IMR-90 (cell line): ENCODE results near the gene SLC27A3. TPM values are rescaled to one million over a fixed set of nuclear protein-coding genes. Genes with fewer than 3 reads are reported as not detected.

Experiments used
- ATAC-seq: fragments of 200-7000 bp; cut with Tn5 transposase; 2 replicates; pipeline ENCODE4 v1.9.1; 2020; ENCODE audit warnings: low read depth, mild to moderate bottlenecking, moderate library complexity
- BruUV-seq: library from RNA; stranded (reverse); fragments of 400-500 nt; replicated peaks from 2 replicates; lab custom pipeline; 2021; lab: Mats Ljungman, UMichigan
- CTCF ChIA-PET: fragments of 300-600 bp; formaldehyde crosslinking; extraction: SDS; loops from one replicate; lab custom pipeline; 2021; ENCODE audit warnings: antibody characterized with exemption; lab: Yijun Ruan, JAX
- POLR2A ChIA-PET: fragments of 300-600 bp; sonication (Branson Sonifier 250); formaldehyde crosslinking; loops from one replicate; lab custom pipeline; 2022; ENCODE audit warnings: antibody characterized with exemption; ENCODE audit not compliant: unreplicated experiment; lab: Charles Lee
- DNase-seq: peaks from one replicate; pipeline ENCODE4 v3.0.0; 2013
- H2AFZ ChIP-seq: replicated peaks from 2 replicates; pipeline ENCODE3; 2013; ENCODE audit warnings: low read length, mild to moderate bottlenecking; ENCODE audit not compliant: poor library complexity
- H2AK5ac ChIP-seq: 2 replicates; pipeline ENCODE4 v1.6.1; 2013; ENCODE audit warnings: low read depth, low read length, inconsistent platforms
- H2AK9ac ChIP-seq: replicated peaks from 2 replicates; pipeline ENCODE3; 2013; ENCODE audit warnings: mild to moderate bottlenecking, low read depth, low read length, moderate library complexity; ENCODE audit not compliant: poor library complexity
- H2BK120ac ChIP-seq: 2 replicates; pipeline ENCODE4 v1.6.1; 2013; ENCODE audit warnings: low read depth, low read length, inconsistent platforms
- H2BK15ac ChIP-seq: 3 replicates; pipeline ENCODE4 v1.6.1; 2013; ENCODE audit warnings: low read depth, low read length, inconsistent platforms
- H2BK20ac ChIP-seq: 2 replicates; pipeline ENCODE4 v1.6.1; 2013; ENCODE audit warnings: low read depth, mild to moderate bottlenecking, inconsistent platforms, low read length, moderate library complexity
- H2BK5ac ChIP-seq: 2 replicates; pipeline ENCODE4 v1.6.1; 2013; ENCODE audit warnings: mild to moderate bottlenecking, low read depth, low read length, inconsistent platforms; ENCODE audit not compliant: poor library complexity, severe bottlenecking
- H3K14ac ChIP-seq: replicated peaks from 2 replicates; pipeline ENCODE4 v1.6.1; 2013; ENCODE audit warnings: low read depth, low read length, inconsistent platforms
- H3K18ac ChIP-seq: 2 replicates; pipeline ENCODE4 v1.6.1; 2013; ENCODE audit warnings: low read depth, low read length, control low read depth
- H3K23ac ChIP-seq: 2 replicates; pipeline ENCODE4 v1.6.1; 2013; ENCODE audit warnings: low read depth, low read length, inconsistent platforms
- H3K27ac ChIP-seq: 2 replicates; pipeline ENCODE4 v1.5.1; 2013; ENCODE audit warnings: mild to moderate bottlenecking, control low read depth, low read length; ENCODE audit not compliant: insufficient read depth
- H3K27me3 ChIP-seq: 2 replicates; pipeline ENCODE4 v1.6.1; 2013; ENCODE audit warnings: low read length; ENCODE audit not compliant: control insufficient read depth, insufficient read depth
- H3K36me3 ChIP-seq: 2 replicates; pipeline ENCODE4 v1.6.1; 2013; ENCODE audit warnings: low read length, mixed read lengths; ENCODE audit not compliant: control insufficient read depth, insufficient read depth
- H3K4ac ChIP-seq: 2 replicates; pipeline ENCODE4 v1.6.1; 2013; ENCODE audit warnings: low read depth, low read length, inconsistent platforms
- H3K4me1 ChIP-seq: 2 replicates; pipeline ENCODE4 v1.6.1; 2013; ENCODE audit warnings: low read length, mixed read lengths; ENCODE audit not compliant: control insufficient read depth, insufficient read depth
- H3K4me2 ChIP-seq: 2 replicates; pipeline ENCODE4 v1.6.1; 2013; ENCODE audit warnings: low read depth, mild to moderate bottlenecking, control low read depth, low read length, moderate library complexity
- H3K4me3 ChIP-seq: 2 replicates; pipeline ENCODE4 v1.5.1; 2013; ENCODE audit warnings: low read depth, mild to moderate bottlenecking, control low read depth, low read length, moderate library complexity; ENCODE audit not compliant: insufficient read depth
- H3K56ac ChIP-seq: 2 replicates; pipeline ENCODE4 v1.6.1; 2013; ENCODE audit warnings: low read length, inconsistent platforms; ENCODE audit not compliant: insufficient read depth; ENCODE audit errors: extremely low read depth
- H3K79me1 ChIP-seq, 2 experiments: 2 replicates each; pipeline ENCODE4 v1.6.1; 2013; ENCODE audit warnings: low read length in 2 of 2, inconsistent platforms in 1 of 2, low read depth in 1 of 2
- H3K9ac ChIP-seq: 2 replicates; pipeline ENCODE4 v1.6.1; 2013; ENCODE audit warnings: low read depth, low read length, control low read depth
- H3K9me1 ChIP-seq: 2 replicates; pipeline ENCODE4 v1.6.1; 2013; ENCODE audit warnings: low read length, inconsistent platforms; ENCODE audit not compliant: insufficient read depth
- H3K9me3 ChIP-seq: 2 replicates; pipeline ENCODE4 v1.6.1; 2013; ENCODE audit warnings: low read length; ENCODE audit not compliant: control insufficient read depth, insufficient read depth
- H4K20me1 ChIP-seq: 2 replicates; pipeline ENCODE4 v1.6.1; 2013; ENCODE audit warnings: low read length, inconsistent platforms; ENCODE audit not compliant: insufficient read depth
- H4K5ac ChIP-seq: 2 replicates; pipeline ENCODE4 v1.6.1; 2013; ENCODE audit warnings: mild to moderate bottlenecking, low read depth, low read length, control low read depth
- H4K8ac ChIP-seq, 2 experiments: 2 replicates each; pipeline ENCODE4 v1.6.1; 2013; ENCODE audit warnings: low read depth in 2 of 2, low read length in 2 of 2, control low read depth in 1 of 2, inconsistent platforms in 1 of 2
- H4K91ac ChIP-seq: 2 replicates; pipeline ENCODE4 v1.6.1; 2013; ENCODE audit warnings: low read depth, low read length, inconsistent platforms; ENCODE audit not compliant: insufficient read depth
- BHLHE40 ChIP-seq: fragments of 150-350 bp; IDR thresholded peaks from 2 replicates; pipeline ENCODE4 v1.6.1; 2016; ENCODE audit warnings: mild to moderate bottlenecking, low read depth, low read length
- CEBPB ChIP-seq: IDR thresholded peaks from 2 replicates; pipeline ENCODE4 v1.6.1; 2012; ENCODE audit warnings: low read depth, low read length, improper control_type of control experiment
- CTCF ChIP-seq: conservative IDR thresholded peaks from 2 replicates; pipeline ENCODE4 v1.5.1; 2012; ENCODE audit warnings: mild to moderate bottlenecking, low read depth, low read length, improper control_type of control experiment
- FOS ChIP-seq: fragments of 150-350 bp; IDR thresholded peaks from 2 replicates; pipeline ENCODE4 v1.6.1; 2016; ENCODE audit warnings: low read depth, low read length
- MAZ ChIP-seq: IDR thresholded peaks from 2 replicates; pipeline ENCODE4 v1.6.1; 2012; ENCODE audit warnings: low read depth, mild to moderate bottlenecking, low read length, improper control_type of control experiment, moderate library complexity, borderline replicate concordance
- NFE2L2 ChIP-seq: fragments of 150-350 bp; IDR thresholded peaks from 2 replicates; pipeline ENCODE4 v1.6.1; 2016; ENCODE audit warnings: low read depth, mild to moderate bottlenecking, low read length
- RAD21 ChIP-seq: IDR thresholded peaks from 2 replicates; pipeline ENCODE4 v1.6.1; 2012; ENCODE audit warnings: low read length, improper control_type of control experiment
- RCOR1 ChIP-seq: IDR thresholded peaks from 2 replicates; pipeline ENCODE4 v1.6.1; 2012; ENCODE audit warnings: mild to moderate bottlenecking, low read length, improper control_type of control experiment; ENCODE audit not compliant: insufficient replicate concordance
- RFX5 ChIP-seq: IDR thresholded peaks from 2 replicates; pipeline ENCODE4 v1.8.0; 2012; ENCODE audit warnings: low read depth, mild to moderate bottlenecking, low read length, moderate library complexity
- SMC3 ChIP-seq: fragments of 150-350 bp; IDR thresholded peaks from 2 replicates; pipeline ENCODE4 v1.6.1; 2016; ENCODE audit warnings: low read depth, mild to moderate bottlenecking, antibody characterized with exemption, low read length, moderate library complexity
- WGBS, 2 experiments: methylation state at CpG; one replicate each; pipeline versions ENCODE4 v1.1.5 to v1.1.7; 2013; ENCODE audit warnings: missing lambda C conversion rate in 2 of 2; ENCODE audit not compliant: insufficient read length in 1 of 2; ENCODE audit errors: extremely low coverage in 2 of 2; 5-methylcytosine and 5-hydroxymethylcytosine counted together
- dilution Hi-C: fragments of 300-500 bp; cut with HindIII; formaldehyde crosslinking; loops from one replicate; pipeline ENCODE4 v1.14.3; 2018; ENCODE audit warnings: low sequenced_read_pairs; ENCODE audit not compliant: unreplicated experiment
- in situ Hi-C: fragments of 300-500 bp; cut with MboI; formaldehyde crosslinking; loops from 3 replicates; pipeline ENCODE4 v1.14.3; 2019; ENCODE audit warnings: low sequenced_read_pairs, inconsistent platforms, mixed read lengths
- intact Hi-C: fragments of 100-400 bp; cut with micrococcal nuclease; formaldehyde crosslinking; loops from 2 replicates; pipeline ENCODE4 v1.10.0; 2022
- polyA plus RNA-seq, 3 experiments: library from polyadenylated mRNA; depleted of rRNA; stranded (reverse); fragments of >200 nt; gene quantifications; 2 replicates each; pipeline ENCODE4 v1.2.3, GENCODE V29; 2012; ENCODE audit warnings: low replicate concordance in 1 of 3
- total RNA-seq: library from RNA; depleted of rRNA; stranded (reverse); fragments of >200 nt; gene quantifications from 2 replicates; pipeline ENCODE4 v1.2.3, GENCODE V29; 2012

The SLC27A3 gene
- total and polyA plus RNA-seq, 2 of the 4 experiments (the other 2 are of a cell fraction): 3.2 to 9.3 TPM

GRCh38 chr1:153795934-153796785, 21.0 kb downstream of the SLC27A3 start:
- Histone ChIP-seq H4K5ac (no peak overlapping the region), H3K56ac (no peak overlapping the region), H3K14ac (no peak overlapping the region), H3K23ac (no peak overlapping the region), H3K9me1 (peaks cover 5% of the 10 kb centered on the region), H3K4me2 (no peak overlapping the region), H3K27me3 (no peaks in the 10 kb centered on the region), H4K91ac (no peak overlapping the region), H2BK120ac (no peak overlapping the region), H3K36me3 (no peaks in the 10 kb centered on the region), H3K79me1 (0 out of 4 replicates have a peak, but pooled peaks cover 0 to 3% of the 10 kb centered on the region in 2 experiments), H2AFZ (no peak overlapping the region), H3K9me3 (no peaks in the 10 kb centered on the region), H2AK5ac (peak overlapping the region; percentile 43; the same call in 1 of the 2 replicates), H3K18ac (no peak overlapping the region), H3K4me3 (no peak overlapping the region), H3K4ac (no peak overlapping the region), H4K20me1 (no peaks in the 10 kb centered on the region), H4K8ac (no peak overlapping the region), H3K9ac (no peak overlapping the region), H2BK20ac (no peak overlapping the region), H2BK15ac (no peak overlapping the region), H3K4me1 (peaks cover 3% of the 10 kb centered on the region), H2BK5ac (no peak overlapping the region), H2AK9ac (no peak overlapping the region), H3K27ac (no peak overlapping the region)
- dilution Hi-C loops (no loop called here), in situ Hi-C loops (loop anchor here (5.0 kb wide), 1 partner anchor 151 kb away; the partner anchor contains the start of gene DENND4B), intact Hi-C loops (loop anchor here (10.0 kb wide), 1 partner anchor 129 kb away; the partner anchor contains the start of gene GATAD2B)
- ChIA-PET CTCF (interaction anchor here (0.5 to 0.7 kb wide), 4 partner anchors 10 to 331 kb away, joined by 3 to 4 read pairs (median 3); partner anchors contain the start of gene CREB3L4), POLR2A (no interaction called here)
- no peak for TF ChIP-seq BHLHE40
- TF ChIP-seq NFE2L2: no peak
- no peak for TF ChIP-seq MAZ
- no peak for TF ChIP-seq CTCF
- no peak for TF ChIP-seq SMC3
- no peak for TF ChIP-seq RCOR1
- TF ChIP-seq CEBPB: no peak
- TF ChIP-seq FOS: no peak
- no peak for TF ChIP-seq RAD21
- no peak for TF ChIP-seq RFX5
- ATAC-seq (no peak), DNase-seq (no peak)
- BruUV-seq: no TSS peak
- 83% methylated on average over 4 of the region's 9 CpGs; no CpG with 5 or more reads in 1 of the 2 experiments for WGBS, 2 experiments
